BE2C (cell line): Measurements from ENCODE around the gene NOSTRIN.

Source experiments
- DNase-seq: peaks from one replicate; pipeline ENCODE4 v3.0.0-alpha.2; 2020
- H3K27me3 ChIP-seq: fragments of 250-450 bp; sonication (Bioruptor Pico); 2 replicates; pipeline ENCODE4 v1.5.1; 2020; ENCODE audit warnings: mild to moderate bottlenecking
- H3K36me3 ChIP-seq: fragments of 250-450 bp; sonication (Bioruptor Pico); 2 replicates; pipeline ENCODE4 v1.5.1; 2020; ENCODE audit warnings: mild to moderate bottlenecking
- H3K4me1 ChIP-seq: fragments of 250-450 bp; sonication (Bioruptor Pico); 2 replicates; pipeline ENCODE4 v1.5.1; 2020
- H3K4me3 ChIP-seq: 2 replicates; pipeline ENCODE4 v1.5.1; 2011; ENCODE audit warnings: low read depth, low read length
- H3K9me3 ChIP-seq: fragments of 250-450 bp; sonication (Bioruptor Pico); 2 replicates; pipeline ENCODE4 v1.5.1; 2020
- TF ChIP-seq, protein P1 (sequence below): IDR thresholded peaks from 2 replicates; pipeline ENCODE4 v1.5.1; 2012; ENCODE audit warnings: mild to moderate bottlenecking, low read depth, low read length

NOSTRIN gene

DNA sequence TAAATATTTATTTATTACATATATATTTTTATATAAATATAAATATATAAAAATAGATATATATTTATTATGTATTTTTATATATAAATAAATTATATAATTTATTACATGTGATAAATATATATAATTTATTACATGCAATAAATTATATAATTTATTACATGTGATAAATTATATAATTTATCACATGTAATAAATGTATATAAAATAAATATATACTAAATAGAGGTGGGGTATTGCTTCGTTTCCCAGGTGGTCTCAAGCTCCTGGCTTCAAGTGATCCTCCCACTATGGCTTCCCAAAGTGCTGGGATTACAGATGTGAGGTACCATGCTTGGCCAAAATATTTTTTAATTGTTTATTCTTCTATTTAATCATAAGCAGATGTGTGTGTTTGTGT lies 95.0 kb downstream of the NOSTRIN start:
- TF ChIP-seq, protein P1, sequence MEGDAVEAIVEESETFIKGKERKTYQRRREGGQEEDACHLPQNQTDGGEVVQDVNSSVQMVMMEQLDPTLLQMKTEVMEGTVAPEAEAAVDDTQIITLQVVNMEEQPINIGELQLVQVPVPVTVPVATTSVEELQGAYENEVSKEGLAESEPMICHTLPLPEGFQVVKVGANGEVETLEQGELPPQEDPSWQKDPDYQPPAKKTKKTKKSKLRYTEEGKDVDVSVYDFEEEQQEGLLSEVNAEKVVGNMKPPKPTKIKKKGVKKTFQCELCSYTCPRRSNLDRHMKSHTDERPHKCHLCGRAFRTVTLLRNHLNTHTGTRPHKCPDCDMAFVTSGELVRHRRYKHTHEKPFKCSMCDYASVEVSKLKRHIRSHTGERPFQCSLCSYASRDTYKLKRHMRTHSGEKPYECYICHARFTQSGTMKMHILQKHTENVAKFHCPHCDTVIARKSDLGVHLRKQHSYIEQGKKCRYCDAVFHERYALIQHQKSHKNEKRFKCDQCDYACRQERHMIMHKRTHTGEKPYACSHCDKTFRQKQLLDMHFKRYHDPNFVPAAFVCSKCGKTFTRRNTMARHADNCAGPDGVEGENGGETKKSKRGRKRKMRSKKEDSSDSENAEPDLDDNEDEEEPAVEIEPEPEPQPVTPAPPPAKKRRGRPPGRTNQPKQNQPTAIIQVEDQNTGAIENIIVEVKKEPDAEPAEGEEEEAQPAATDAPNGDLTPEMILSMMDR = no peak
- no peak overlapping the region for H3K4me3 ChIP-seq
- no peaks in the 10 kb centered on the region for H3K9me3 ChIP-seq
- H3K36me3 ChIP-seq = no peaks in the 10 kb centered on the region
- DNase-seq = no peak
- H3K27me3 ChIP-seq = no peaks in the 10 kb centered on the region
- H3K4me1 ChIP-seq = no peaks in the 10 kb centered on the region

DNA sequence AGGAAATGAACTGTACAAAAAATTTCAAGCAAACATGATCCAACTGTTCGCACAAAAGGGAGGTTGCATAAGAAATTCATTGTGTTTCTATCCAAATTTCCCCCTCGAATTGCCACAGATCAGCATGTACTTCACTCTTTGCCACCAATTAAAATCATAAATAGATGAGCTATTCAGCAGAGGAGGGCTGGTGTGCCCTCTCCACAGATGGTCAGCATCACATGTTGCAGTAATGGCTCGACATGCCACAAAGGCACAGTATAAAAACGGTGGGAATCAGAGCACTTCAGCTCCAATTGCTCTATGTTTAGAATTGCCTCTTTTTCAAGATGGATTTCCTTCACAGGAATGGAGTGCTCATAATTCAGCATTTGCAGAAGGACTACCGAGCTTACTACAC lies 98.6 kb downstream of the NOSTRIN start, which contains the start of gene G6PC2:
Gene G6PC2 (plus strand): TSS at position 289 of the 400 bp plus-strand sequence. CDS start 41 bp downstream, at position 330.
- no peaks in the 10 kb centered on the region for H3K27me3 ChIP-seq
- H3K9me3 ChIP-seq = no peaks in the 10 kb centered on the region
- no peak within 1 kb of the TSS for H3K4me3 ChIP-seq
- no peaks in the 10 kb centered on the region for H3K36me3 ChIP-seq
- TF ChIP-seq, protein P1 = no peak
- DNase-seq = no peak
- no peaks in the 10 kb centered on the region for H3K4me1 ChIP-seq

DNA sequence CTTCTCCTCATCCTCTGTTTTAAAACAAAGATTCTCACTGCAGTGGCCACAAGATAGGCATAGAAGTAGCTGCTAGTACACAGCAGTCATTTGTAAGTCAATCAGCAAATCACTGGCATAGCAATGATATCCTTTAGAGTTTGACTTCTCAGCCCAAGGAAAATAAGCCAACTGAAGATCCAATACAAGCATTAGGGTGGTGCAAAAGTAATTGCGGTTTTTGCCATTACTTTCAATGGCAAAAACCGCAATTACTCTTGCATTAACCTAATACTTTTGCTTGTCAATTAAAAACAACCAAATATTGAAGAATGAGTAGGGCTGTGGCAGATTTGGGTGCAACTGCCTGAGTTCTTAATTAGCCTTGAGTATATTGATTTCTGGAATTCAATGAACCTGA lies 101.5 kb downstream of the NOSTRIN start:
- TF ChIP-seq, protein P1 = no peak
- Histone ChIP-seq H3K9me3 (no peaks in the 10 kb centered on the region), H3K4me1 (no peaks in the 10 kb centered on the region), H3K4me3 (no peak overlapping the region), H3K36me3 (no peaks in the 10 kb centered on the region), H3K27me3 (no peaks in the 10 kb centered on the region)
- no peak for DNase-seq

DNA sequence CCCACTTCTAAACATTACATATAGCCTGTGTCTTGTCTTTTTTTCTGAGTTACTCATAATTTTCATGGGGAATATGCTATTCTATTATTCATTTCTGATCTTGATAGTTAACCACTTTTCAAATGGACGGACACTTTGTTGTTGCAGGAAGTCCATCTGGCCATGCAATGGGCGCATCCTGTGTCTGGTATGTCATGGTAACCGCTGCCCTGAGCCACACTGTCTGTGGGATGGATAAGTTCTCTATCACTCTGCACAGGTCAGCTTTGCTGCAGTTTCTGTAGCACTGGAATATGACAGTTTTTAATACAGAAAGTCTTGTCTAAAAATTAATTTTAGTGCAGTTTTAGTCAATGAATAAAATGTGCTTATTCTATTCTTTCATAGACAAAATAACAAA lies 101.9 kb downstream of the NOSTRIN start:
- TF ChIP-seq, protein P1 = no peak
- H3K4me3 ChIP-seq = no peak overlapping the region
- DNase-seq = no peak
- no peaks in the 10 kb centered on the region for H3K27me3 ChIP-seq
- H3K9me3 ChIP-seq = no peaks in the 10 kb centered on the region
- no peaks in the 10 kb centered on the region for H3K36me3 ChIP-seq
- H3K4me1 ChIP-seq = no peaks in the 10 kb centered on the region

DNA sequence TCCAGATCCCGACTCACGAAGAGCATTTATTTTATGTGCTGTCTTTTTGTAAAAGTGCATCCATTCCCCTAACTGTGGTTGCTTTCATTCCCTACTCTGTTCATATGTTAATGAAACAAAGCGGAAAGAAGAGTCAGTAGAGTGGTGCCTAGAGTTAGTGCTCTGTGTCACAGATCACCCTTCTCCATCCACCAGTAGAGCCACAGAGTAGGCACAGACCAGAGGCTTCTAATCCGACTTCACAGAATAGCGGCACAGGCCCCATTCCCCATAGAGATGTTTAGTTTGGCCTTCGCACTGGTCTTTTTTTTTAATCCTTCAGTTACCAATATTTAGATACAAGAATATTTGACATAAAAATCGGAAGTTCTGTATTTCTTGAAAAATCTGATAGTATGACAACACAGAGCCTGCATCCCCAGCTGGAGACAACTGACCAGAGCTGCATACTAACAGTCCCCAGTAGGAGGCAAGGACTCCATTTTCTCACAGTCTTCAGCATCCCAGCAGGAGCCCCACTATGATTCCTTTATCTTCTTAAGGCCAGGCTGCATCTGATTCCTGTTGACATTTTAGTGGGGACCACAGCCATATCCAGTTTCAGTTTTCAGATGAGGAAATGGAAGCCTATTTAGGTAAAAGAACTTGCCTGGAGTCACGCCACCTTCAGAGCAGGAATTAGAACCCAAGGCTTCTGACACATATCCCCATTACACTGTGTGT lies 105.7 kb downstream of the NOSTRIN start:
- no peaks in the 10 kb centered on the region for H3K36me3 ChIP-seq
- no peak overlapping the region for H3K4me3 ChIP-seq
- H3K9me3 ChIP-seq = no peaks in the 10 kb centered on the region
- TF ChIP-seq, protein P1 = no peak
- no peaks in the 10 kb centered on the region for H3K27me3 ChIP-seq
- H3K4me1 ChIP-seq = no peaks in the 10 kb centered on the region
- DNase-seq = no peak

DNA sequence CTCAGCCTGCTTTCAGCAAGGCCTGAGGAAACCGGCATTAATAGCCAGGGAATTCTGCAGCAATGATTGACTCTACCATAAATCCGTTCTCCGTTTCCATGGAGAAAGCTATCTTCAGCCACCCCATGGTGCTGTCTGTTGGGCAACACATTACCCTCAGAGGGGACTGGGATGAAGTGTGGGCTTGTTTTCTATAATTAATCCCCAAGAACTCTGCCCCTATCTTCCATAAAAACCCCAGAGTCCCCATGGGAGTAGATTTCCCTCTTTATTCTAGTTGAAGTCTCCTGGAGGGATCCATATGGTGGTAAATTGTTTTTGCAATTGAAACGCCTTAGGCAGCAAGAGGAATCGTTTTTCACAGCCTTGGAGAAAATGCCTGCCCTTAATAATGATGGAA lies 107.9 kb downstream of the NOSTRIN start:
- Histone ChIP-seq H3K36me3 (no peaks in the 10 kb centered on the region), H3K27me3 (no peaks in the 10 kb centered on the region), H3K9me3 (no peaks in the 10 kb centered on the region), H3K4me1 (no peaks in the 10 kb centered on the region), H3K4me3 (no peak overlapping the region)
- TF ChIP-seq, protein P1 = no peak
- DNase-seq = no peak
